ENCODE measurements around the gene SOX14.

- no peak for TF ChIP-seq CTCF (conservative IDR thresholded peaks at IDR 0.05 in 1 of 2, IDR thresholded peaks at IDR 0.05 in 1 of 2; ENCODE audit: extremely low read depth in 1 of 2, insufficient read depth in 1 of 2, low read depth in 1 of 2, low read length in 2 of 2)
- TF ChIP-seq EZH2 (IDR thresholded peaks at IDR 0.05; ENCODE audit: borderline replicate concordance, low read length) = no peak
These were observed 2.9 kb downstream of the SOX14 start for GRCh38 chr3:137766876-137767537.

Data from mammary epithelial cell (primary cell).